HCT116 (cell line): Measurements from ENCODE around the gene A4GNT. TPM values are rescaled to one million over a fixed set of nuclear protein-coding genes. Genes with fewer than 3 reads are reported as not detected.
A peak's percentile ranks its signal among the peaks of the same experiment; 100 is the strongest.

Experiments used
- ATAC-seq: fragments of 200-7000 bp; cut with Tn5 transposase; 2 replicates; pipeline ENCODE4 v1.9.1; 2020; ENCODE audit warnings: mild to moderate bottlenecking, moderate library complexity
- BruUV-seq: library from RNA; stranded (reverse); fragments of 400-500 nt; replicated peaks from 2 replicates; lab custom pipeline; 2021; lab: Mats Ljungman, UMichigan
- CTCF ChIA-PET: fragments of 300-600 bp; sonication (Branson Sonifier 250); formaldehyde crosslinking; loops from one replicate; lab custom pipeline; 2021; ENCODE audit warnings: antibody characterized with exemption; lab: Charles Lee
- POLR2A ChIA-PET: fragments of 300-600, 350-600 bp; sonication (Branson Sonifier 250); formaldehyde crosslinking; loops from one replicate; lab custom pipeline; 2021; ENCODE audit warnings: antibody characterized with exemption; lab: Charles Lee
- RAD21 ChIA-PET, 2 experiments: fragments of 300-600 bp; sonication (Branson Sonifier 250); formaldehyde crosslinking; loops; one replicate each; lab custom pipeline; 2023; ENCODE audit warnings: low total read pairs in 2 of 2; ENCODE audit not compliant: uncharacterized antibody in 2 of 2, unreplicated experiment in 2 of 2, low non-redundant PET in 1 of 2; lab: Charles Lee
- DNase-seq: peaks from one replicate; pipeline ENCODE4 v3.0.0-alpha.2; 2010; ENCODE audit warnings: low read depth, low spot score
- H2AFZ ChIP-seq: fragments of 200-600 bp; shearing (Covaris generic), sonication (generic); 2 replicates; pipeline ENCODE4 v1.6.1; 2017; ENCODE audit warnings: low read depth, mixed run types, mixed read lengths, antibody characterized with exemption, low read length; ENCODE audit not compliant: poor library complexity, severe bottlenecking
- H3K27ac ChIP-seq: 2 replicates; pipeline ENCODE4 v1.5.1; 2012; ENCODE audit warnings: low read depth, low read length
- H3K27me3 ChIP-seq: fragments of 200-600 bp; sonication (generic); 2 replicates; pipeline ENCODE4 v1.6.1; 2016; ENCODE audit warnings: mixed run types, low read length, mixed read lengths; ENCODE audit not compliant: insufficient read depth
- H3K36me3 ChIP-seq, 2 experiments: fragments of 200-500 bp in 1 of 2; fragments of 200-600 bp in 1 of 2; sonication (Bioruptor generic) in 1 of 2; sonication (generic) in 1 of 2; 2 replicates each; pipeline versions ENCODE4 v1.5.1 to v1.6.1; 2014 to 2016; ENCODE audit warnings: low read length in 2 of 2, inconsistent platforms in 1 of 2, mixed read lengths in 1 of 2, mixed run types in 1 of 2; ENCODE audit not compliant: insufficient read depth in 2 of 2, control insufficient read depth in 1 of 2
- H3K4me1 ChIP-seq, 2 experiments: fragments of 200-600 bp in 1 of 2; sonication (generic) in 1 of 2; 2 replicates each; pipeline versions ENCODE4 v1.5.1 to v1.6.1; 2012 to 2017; ENCODE audit warnings: low read length in 2 of 2, inconsistent platforms in 1 of 2, mild to moderate bottlenecking in 1 of 2, mixed read lengths in 1 of 2, mixed run types in 1 of 2, moderate library complexity in 1 of 2; ENCODE audit not compliant: insufficient read depth in 2 of 2, control insufficient read depth in 1 of 2
- H3K4me2 ChIP-seq: fragments of 200-600 bp; sonication (generic); 2 replicates; pipeline ENCODE4 v1.6.1; 2017; ENCODE audit warnings: mixed run types, low read length, mixed read lengths
- H3K4me3 ChIP-seq, 2 experiments: fragments of 200-600 bp in 1 of 2; sonication (generic) in 1 of 2; replicated peaks in 1 of 2; 2 replicates each; pipeline ENCODE4 v1.5.1; 2011 to 2016; ENCODE audit warnings: low read length in 2 of 2, control low read depth in 1 of 2, low read depth in 1 of 2, mild to moderate bottlenecking in 1 of 2, mixed read lengths in 1 of 2, mixed run types in 1 of 2
- H3K79me2 ChIP-seq: fragments of 200-600 bp; sonication (generic); 2 replicates; pipeline ENCODE4 v1.6.1; 2017; ENCODE audit warnings: mild to moderate bottlenecking, mixed run types, low read length, moderate library complexity, mixed read lengths; ENCODE audit not compliant: insufficient read depth
- H3K9ac ChIP-seq: fragments of 200-600 bp; sonication (generic); 2 replicates; pipeline ENCODE4 v1.6.1; 2016; ENCODE audit warnings: low read length, mixed read lengths
- H3K9me2 ChIP-seq: fragments of 200-600 bp; sonication (generic), shearing (Covaris generic); 2 replicates; pipeline ENCODE4 v1.6.1; 2017; ENCODE audit warnings: mixed run types, mild to moderate bottlenecking, moderate library complexity; ENCODE audit not compliant: insufficient read depth
- H3K9me3 ChIP-seq, 2 experiments: fragments of 200-500 bp in 1 of 2; fragments of 200-600 bp in 1 of 2; sonication (Bioruptor generic) in 1 of 2; sonication (generic) in 1 of 2; 2 replicates each; pipeline ENCODE4 v1.6.1; 2014 to 2017; ENCODE audit warnings: low read length in 2 of 2, mixed read lengths in 2 of 2, inconsistent platforms in 1 of 2, low read depth in 1 of 2, mild to moderate bottlenecking in 1 of 2, mixed run types in 1 of 2, moderate library complexity in 1 of 2; ENCODE audit not compliant: control insufficient read depth in 1 of 2, insufficient read depth in 1 of 2
- H4K20me1 ChIP-seq: fragments of 200-600 bp; sonication (generic), shearing (Covaris generic); 2 replicates; pipeline ENCODE4 v1.6.1; 2017; ENCODE audit warnings: mixed run types, mild to moderate bottlenecking, moderate library complexity; ENCODE audit not compliant: insufficient read depth
- POLR2AphosphoS5 ChIP-seq: IDR thresholded peaks from 2 replicates; pipeline ENCODE4 v1.6.1; 2011; ENCODE audit warnings: mild to moderate bottlenecking, low read depth, low read length, moderate library complexity
- RAD21 ChIP-seq: IDR thresholded peaks from 2 replicates; pipeline ENCODE4 v1.6.1; 2012; ENCODE audit warnings: low read depth, mild to moderate bottlenecking
- intact Hi-C: fragments of 100-400 bp; cut with micrococcal nuclease; formaldehyde crosslinking; loops from 2 replicates; pipeline ENCODE4 v1.10.0; 2022
- total RNA-seq: library from RNA; stranded (reverse); gene quantifications from one replicate; pipeline ENCODE4 v1.2.1, GENCODE V29; 2021; ENCODE audit not compliant: unreplicated experiment
- TF ChIP-seq, protein P1 (sequence below), 3 experiments: fragments of 200-600 bp in 1 of 3; sonication (generic) in 1 of 3; IDR thresholded peaks in 2 of 3; conservative IDR thresholded peaks in 1 of 3; 2 replicates each; pipeline ENCODE4 v1.5.1; 2012 to 2017; ENCODE audit warnings: low read depth in 2 of 3, low read length in 2 of 3, antibody characterized with exemption in 1 of 3, borderline replicate concordance in 1 of 3, control low read depth in 1 of 3, mild to moderate bottlenecking in 1 of 3, mixed read lengths in 1 of 3, mixed run types in 1 of 3, moderate library complexity in 1 of 3; ENCODE audit not compliant: insufficient read depth in 1 of 3

A4GNT gene
- total RNA-seq, 1 experiment from 2014 or later = not detected

DNA sequence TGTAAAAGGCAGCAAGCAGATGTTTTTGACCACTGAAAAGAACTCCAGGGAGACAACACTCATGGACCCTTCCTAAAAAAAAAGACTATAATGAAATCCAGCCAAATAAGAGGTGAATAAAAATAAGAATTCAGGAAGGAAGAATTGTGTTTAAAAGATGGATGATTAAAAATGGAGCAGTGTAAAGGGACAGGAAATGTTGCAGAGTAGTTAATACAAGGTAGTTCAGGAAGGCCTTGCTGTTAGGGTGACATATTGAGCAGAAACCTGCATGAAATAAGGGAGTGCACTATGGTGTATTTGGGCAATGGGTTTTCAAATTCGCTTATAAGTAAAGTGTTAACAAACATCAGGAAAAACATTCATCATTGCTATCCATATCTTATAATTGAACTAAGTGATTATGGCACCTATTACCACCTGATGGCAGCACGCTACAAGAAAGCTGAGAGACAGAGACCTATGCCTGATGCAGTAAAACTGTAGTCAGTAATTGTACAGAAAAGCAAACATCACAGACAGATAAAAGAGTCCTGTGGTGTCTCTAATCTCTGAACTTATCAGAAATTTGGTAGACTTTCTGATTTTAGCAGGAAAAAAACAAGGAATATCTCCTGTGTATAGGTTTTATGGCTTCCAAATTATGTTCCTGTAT is 48.3 kb upstream of the A4GNT start:
- peak; percentile 90 for ATAC-seq
- POLR2A ChIA-PET = no interaction called here

More for the DNA sequence above, 48.3 kb upstream of the A4GNT start:
- CTCF ChIA-PET = no interaction called here
- Histone ChIP-seq H3K36me3 (no peaks in the 10 kb centered on the region), H3K9me3 (no peaks in the 10 kb centered on the region), H3K4me1 (peaks cover 4 to 11% of the 10 kb centered on the region in 2 experiments; a peak in 3 of 4 replicates), H3K9me2 (no peaks in the 10 kb centered on the region), H3K4me3 (no peak overlapping the region), H3K27me3 (no peaks in the 10 kb centered on the region), H3K9ac (no peak overlapping the region), H3K79me2 (no peaks in the 10 kb centered on the region), H2AFZ (peak overlapping the region; percentile 90), H3K27ac (no peak overlapping the region), H3K4me2 (no peak overlapping the region), H4K20me1 (no peaks in the 10 kb centered on the region)
- DNase-seq = peak; percentile 41
- intact Hi-C loops = loop anchor here (1.0 to 10.0 kb wide), 4 partner anchors 152 to 514 kb away; no protein-coding TSS in a partner anchor
- TF ChIP-seq, protein P1, sequence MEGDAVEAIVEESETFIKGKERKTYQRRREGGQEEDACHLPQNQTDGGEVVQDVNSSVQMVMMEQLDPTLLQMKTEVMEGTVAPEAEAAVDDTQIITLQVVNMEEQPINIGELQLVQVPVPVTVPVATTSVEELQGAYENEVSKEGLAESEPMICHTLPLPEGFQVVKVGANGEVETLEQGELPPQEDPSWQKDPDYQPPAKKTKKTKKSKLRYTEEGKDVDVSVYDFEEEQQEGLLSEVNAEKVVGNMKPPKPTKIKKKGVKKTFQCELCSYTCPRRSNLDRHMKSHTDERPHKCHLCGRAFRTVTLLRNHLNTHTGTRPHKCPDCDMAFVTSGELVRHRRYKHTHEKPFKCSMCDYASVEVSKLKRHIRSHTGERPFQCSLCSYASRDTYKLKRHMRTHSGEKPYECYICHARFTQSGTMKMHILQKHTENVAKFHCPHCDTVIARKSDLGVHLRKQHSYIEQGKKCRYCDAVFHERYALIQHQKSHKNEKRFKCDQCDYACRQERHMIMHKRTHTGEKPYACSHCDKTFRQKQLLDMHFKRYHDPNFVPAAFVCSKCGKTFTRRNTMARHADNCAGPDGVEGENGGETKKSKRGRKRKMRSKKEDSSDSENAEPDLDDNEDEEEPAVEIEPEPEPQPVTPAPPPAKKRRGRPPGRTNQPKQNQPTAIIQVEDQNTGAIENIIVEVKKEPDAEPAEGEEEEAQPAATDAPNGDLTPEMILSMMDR (IDR thresholded peaks at IDR 0.05 in 2 of 3, conservative IDR thresholded peaks at IDR 0.05 in 1 of 3; ENCODE audit: borderline replicate concordance in 1 of 3, insufficient read depth in 1 of 3, low read depth in 2 of 3, low read length in 2 of 3) = peak; percentile 55 to 81 (median 70)
- TF ChIP-seq RAD21 (peak; percentile 94), POLR2AphosphoS5 (no peak)
- RAD21 ChIA-PET = no interaction called here
- no TSS peak for BruUV-seq
